GM18867 (cell line): ENCODE results near the gene KCNH4.

Experiments
- ATAC-seq: cut with Tn5 transposase; IDR thresholded peaks from one replicate; pipeline ENCODE4 v1.9.1; 2021; ENCODE audit warnings: mild to moderate bottlenecking, moderate library complexity; ENCODE audit not compliant: unreplicated experiment

The KCNH4 gene

GRCh38 chr17:42120161-42120769, 60.7 kb downstream of the KCNH4 start:
- ATAC-seq = no peak

DNA sequence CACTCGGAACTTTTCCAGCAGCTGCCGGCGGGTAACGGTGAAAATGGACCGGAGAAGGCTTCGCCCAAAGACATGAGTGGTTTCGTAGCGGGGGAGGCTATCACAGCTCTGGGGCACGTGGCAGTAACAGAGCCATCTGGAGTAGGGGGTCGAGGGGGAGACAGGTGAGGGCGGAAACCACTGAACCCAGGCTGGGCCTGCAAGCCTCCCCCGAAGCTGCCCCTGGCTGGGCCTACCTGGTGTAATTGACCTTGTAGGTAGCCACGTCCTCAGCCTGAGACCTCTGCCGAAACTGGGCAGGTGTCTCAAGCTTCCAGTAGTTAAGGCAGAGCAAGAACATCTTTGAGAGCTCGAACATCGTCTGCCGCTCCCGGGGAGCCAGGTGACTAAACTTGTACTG, 61.6 kb downstream of the KCNH4 start:
- ATAC-seq = no peak

DNA sequence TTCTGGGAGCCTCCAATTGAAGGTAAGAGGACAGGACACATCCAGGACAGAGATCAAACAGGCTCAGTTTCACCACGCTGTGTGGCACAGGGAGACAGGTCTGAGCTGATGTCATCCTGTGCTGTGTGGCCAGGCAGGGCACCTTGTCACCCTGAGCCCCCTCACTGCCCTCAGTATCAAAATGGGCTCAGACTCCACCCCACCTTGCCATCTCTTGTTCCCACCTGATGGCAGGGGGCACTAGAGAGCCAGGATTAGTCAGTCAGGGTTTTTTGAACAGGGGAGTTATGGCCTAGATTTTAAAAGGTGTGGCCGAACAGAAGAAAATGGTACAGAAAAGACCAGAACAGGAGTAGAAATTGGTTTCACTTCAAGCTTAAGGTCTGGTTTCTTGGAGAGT, 62.4 kb downstream of the KCNH4 start:
- ATAC-seq = no peak

- no peak for ATAC-seq
These were observed 62.8 kb downstream of the KCNH4 start for GRCh38 chr17:42118126-42118510.

DNA sequence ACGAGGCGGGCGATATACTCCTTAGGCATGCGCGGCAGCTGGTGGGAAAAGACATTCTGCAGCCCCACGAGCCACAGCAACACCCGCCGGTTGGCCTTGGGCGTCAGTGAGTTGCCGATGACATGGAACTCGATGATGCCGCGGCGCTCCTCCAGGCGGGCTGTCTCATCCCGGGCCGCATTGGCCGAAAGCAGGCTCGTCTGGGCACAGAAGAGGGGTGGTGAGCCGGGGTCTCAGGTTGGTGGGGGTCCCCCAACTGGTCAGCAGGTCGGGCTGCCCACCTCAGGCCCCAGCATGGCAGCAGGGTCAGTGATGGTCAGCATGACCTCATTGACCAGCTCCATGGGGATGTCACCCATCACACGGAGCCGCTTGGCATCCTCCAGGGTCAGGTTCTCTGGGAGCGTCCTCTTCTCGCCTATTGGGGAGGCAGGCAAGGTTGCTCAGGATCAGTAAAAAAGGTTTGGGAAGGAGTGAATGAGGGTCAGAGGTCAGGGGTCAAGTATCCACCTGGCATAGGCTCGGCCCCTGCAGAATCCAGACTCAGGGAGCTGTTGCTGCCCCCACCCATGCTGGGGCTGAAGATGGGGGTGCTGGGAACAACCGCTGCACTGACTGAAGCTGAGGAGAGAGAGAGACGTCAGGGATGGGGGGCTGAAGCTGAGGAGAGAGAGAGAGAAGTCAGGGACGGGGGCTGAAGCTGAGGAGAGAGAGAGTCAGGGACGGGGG, 63.4 kb downstream of the KCNH4 start:
- ATAC-seq = no peak

GRCh38 chr17:42116705-42117396, 64.1 kb downstream of the KCNH4 start:
- no peak for ATAC-seq

- no peak for ATAC-seq
These were observed 66.8 kb downstream of the KCNH4 start for GRCh38 chr17:42114118-42114517.

GRCh38 chr17:42113293-42114069, 67.5 kb downstream of the KCNH4 start:
- no peak for ATAC-seq

DNA sequence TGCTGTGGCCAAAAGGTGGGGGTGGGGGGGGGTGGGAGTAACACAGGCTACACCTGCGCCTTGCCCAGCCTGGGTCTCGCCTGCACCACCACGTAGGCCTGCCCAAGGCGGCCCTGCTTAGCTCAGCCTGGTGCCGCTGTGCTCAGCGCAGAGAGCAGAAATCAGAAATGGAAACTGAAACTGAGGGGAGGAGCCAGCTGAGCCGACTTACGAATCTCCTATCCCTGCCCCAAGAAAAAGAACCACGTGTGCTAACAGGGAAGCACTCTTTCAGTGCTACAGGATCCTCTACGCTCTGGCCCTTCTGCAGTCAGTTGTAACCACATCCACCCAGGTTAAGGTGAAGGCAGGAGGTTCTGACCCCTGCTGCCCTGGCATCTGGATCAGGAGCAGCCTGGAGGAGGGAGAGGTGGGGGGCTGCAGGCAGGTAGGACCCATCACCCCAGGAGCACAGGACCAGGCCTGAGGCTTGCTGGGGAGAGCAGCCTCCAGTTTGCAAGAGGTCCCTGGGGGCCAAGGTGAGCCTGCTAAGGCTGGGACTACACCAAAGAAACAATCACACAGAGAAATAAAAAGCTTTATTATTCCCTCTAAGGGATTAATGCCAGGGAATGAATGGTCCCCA, 68.3 kb downstream of the KCNH4 start, which contains the start of gene DHX58:
Gene DHX58 (minus strand): TSS at position 163 of the 625 bp plus-strand sequence. CDS start 822 bp downstream, outside the sequence.
- peak; percentile 51 for ATAC-seq

DNA sequence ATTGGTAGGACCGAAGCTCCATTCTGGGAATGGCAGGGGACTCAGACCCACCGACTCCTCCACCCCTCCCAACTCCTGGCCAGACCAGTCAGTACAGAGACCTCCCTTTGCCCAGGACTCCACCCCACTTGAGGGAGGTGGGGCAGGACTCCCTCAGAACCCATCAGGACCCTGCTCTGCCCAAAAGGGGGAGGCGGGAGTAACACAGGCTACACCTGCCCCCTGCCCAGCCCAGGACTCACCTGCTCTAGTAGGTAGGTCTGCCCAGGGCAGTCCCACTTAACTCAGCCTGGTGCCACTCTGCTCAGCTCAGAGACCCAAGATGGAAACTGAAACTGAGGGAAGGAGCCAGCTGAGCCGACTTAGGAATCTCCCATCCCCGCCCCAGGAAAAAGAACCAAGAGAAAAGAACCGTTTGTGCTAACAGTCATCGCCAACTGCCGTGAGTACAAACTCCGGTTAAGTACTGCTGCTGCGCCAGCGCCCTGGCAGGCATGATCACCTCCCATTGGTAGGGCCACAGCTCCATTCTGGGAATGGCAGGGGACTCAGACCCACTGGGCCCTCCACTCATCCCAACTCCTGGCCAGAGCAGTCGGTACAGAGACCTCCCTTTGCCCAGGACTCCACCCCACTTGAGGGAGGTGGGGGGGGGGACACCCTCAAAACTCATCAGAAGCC, 68.9 kb downstream of the KCNH4 start:
- peak; percentile 8 for ATAC-seq

DNA sequence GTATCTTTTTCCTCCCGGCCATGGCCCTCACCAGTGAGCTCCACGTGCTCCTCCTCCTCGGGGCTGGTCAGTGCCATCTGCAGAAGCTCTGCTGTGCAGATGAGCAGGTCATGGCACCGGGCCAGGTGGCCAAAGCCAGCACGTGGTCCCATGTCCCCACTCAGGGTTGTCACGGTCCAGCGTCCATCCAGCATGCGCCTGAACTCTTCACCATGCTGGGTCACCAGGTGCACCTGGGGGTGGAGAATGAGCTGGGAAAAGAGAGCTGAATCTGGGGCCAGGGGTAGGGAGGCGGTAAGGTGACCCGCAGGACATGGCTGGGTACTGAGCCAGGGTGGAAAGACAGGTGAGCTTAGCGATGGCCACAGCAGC, 69.7 kb downstream of the KCNH4 start:
- no peak for ATAC-seq

DNA sequence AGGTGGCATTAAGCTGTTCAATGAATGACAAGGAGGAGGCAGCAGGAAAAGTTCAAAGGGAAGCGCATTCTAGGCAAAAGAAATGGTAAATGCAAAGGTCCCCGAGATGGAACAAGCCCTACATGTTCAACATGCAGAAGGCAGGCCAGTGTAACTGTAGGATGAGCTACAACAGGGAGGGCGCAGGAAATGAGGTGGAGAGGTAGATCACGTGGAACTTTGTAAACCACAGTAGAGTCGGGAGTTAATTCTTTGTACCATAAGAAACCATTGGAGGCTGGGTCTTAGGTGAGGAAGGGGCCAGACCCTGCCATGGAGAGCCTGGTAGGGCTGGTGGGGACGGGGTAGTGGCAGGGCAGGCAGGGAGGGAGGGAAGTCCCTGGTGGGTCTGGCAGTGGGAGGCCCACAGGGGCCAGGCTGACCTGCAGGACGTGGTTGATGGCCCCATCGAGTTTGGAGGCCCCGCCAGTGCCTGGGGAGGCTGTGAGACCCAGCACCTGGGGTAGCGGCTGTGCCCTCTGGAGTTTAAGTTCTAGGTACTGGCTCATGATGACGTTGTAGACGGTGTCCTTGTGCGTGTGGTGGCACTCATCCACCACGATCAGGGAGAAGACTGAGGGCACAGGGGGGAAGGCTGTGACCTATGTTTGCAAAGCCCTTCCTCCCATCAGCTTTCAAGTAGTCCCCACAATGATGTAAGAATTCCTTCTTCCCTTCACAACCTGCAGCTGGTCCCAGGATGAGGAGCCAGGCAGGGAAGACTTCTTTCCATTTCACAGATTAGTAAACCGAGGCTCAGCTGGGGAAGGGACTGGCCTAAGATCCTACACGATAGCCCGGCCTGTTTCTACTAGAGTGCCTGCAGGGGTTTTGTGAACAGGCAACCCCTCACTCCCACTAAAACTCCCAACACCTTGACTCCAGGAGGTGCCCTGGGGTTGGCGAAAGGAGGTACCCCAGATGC, 70.4 kb downstream of the KCNH4 start:
- no peak for ATAC-seq

GRCh38 chr17:42109086-42109485, 71.9 kb downstream of the KCNH4 start:
- no peak for ATAC-seq

DNA sequence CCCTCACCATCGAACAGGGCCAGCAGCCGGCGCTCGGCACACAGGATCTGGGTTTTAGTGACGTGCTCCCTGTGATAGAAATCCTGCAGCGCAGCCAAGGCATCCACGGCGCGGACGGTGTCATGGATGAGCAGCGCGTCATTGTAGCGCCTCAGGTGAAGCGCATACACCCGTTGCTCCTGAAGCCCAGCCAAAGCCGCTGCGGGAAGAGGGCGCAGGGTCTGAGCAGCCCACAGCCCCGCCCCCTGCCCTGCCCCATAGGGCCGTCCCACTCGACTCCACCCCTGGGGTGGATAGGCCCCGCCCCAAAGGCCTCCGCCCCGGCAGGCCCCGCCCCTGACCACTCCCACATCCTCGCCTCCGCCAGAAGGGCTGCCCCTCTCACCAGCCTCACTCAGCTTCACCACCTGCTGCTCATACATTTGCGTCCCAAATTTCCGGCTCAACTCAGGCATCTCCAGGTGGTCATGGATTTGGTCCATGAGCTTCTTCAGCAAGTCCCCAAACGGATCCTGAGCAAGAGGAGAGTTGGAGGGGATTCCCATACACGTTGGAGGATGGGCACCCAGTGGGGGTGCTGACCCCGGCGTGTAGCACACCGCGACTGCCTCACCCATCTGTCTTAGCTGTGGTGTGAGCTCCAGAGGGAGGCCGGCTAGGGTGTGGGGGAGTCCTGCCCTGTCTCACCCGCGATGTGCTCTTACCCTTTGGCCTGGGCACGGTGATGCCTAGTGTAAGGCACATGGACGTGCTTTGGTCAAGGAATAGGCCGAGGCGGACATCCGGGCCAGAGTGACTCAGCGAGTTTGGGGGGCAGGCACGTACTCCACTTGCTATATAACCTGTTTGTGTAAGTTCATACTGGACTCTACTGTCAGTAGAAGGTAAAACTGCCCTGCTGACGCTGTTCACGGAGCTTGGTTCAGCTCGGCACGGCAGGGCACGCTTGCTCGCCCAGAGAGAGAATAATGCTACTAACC, 73.1 kb downstream of the KCNH4 start:
- peak; percentile 73 for ATAC-seq

- no peak for ATAC-seq
These were observed 73.8 kb downstream of the KCNH4 start for GRCh38 chr17:42107124-42107523.
